Mesothelial cell of epicardium (in vitro differentiated cells): ENCODE data around the gene AMBP. TPM values are rescaled to one million over a fixed set of nuclear protein-coding genes. Genes with fewer than 3 reads are reported as not detected.
"Not testable (repeated sequence)": the region's sequence is repeated elsewhere in the genome, so short reads cannot be mapped to it uniquely, and the experiment has no call there.

Experiments used
- DNase-seq, 2 experiments: peaks; one replicate each; pipeline ENCODE4 v3.0.0; 2021; ENCODE audit warnings: low spot score in 2 of 2; ENCODE audit not compliant: unreplicated experiment in 2 of 2
- H3K27ac Mint-ChIP-seq: 2 replicates; pipeline ENCODE4 v1.8.0; 2021; ENCODE audit warnings: mixed read lengths
- H3K27me3 Mint-ChIP-seq: 2 replicates; pipeline ENCODE4 v1.8.0; 2021; ENCODE audit warnings: low read depth, mixed read lengths
- H3K36me3 Mint-ChIP-seq: 2 replicates; pipeline ENCODE4 v1.8.0; 2021; ENCODE audit warnings: mixed read lengths
- H3K4me1 Mint-ChIP-seq: 2 replicates; pipeline ENCODE4 v1.8.0; 2021; ENCODE audit warnings: mixed read lengths
- H3K4me3 Mint-ChIP-seq: 2 replicates; pipeline ENCODE4 v1.8.0; 2021; ENCODE audit warnings: mild to moderate bottlenecking, moderate library complexity, mixed read lengths
- H3K9me3 Mint-ChIP-seq: 2 replicates; pipeline ENCODE4 v1.8.0; 2021; ENCODE audit warnings: mixed read lengths
- total RNA-seq: library from RNA; stranded (reverse); gene quantifications from 3 replicates; pipeline ENCODE4 v1.2.1, GENCODE V29; 2021
- TF ChIP-seq, protein P1 (sequence below): fragments of 200-600 bp; sonication (generic); IDR thresholded peaks from one replicate; pipeline ENCODE4 v1.5.0; 2021; ENCODE audit warnings: antibody characterized with exemption; ENCODE audit not compliant: unreplicated experiment

AMBP gene
- total RNA-seq, 1 donor from 2014 or later = 0.22 TPM

GRCh38 chr9:114082763-114083412 lies 4.8 kb upstream of the AMBP start:
- TF ChIP-seq, protein P1, sequence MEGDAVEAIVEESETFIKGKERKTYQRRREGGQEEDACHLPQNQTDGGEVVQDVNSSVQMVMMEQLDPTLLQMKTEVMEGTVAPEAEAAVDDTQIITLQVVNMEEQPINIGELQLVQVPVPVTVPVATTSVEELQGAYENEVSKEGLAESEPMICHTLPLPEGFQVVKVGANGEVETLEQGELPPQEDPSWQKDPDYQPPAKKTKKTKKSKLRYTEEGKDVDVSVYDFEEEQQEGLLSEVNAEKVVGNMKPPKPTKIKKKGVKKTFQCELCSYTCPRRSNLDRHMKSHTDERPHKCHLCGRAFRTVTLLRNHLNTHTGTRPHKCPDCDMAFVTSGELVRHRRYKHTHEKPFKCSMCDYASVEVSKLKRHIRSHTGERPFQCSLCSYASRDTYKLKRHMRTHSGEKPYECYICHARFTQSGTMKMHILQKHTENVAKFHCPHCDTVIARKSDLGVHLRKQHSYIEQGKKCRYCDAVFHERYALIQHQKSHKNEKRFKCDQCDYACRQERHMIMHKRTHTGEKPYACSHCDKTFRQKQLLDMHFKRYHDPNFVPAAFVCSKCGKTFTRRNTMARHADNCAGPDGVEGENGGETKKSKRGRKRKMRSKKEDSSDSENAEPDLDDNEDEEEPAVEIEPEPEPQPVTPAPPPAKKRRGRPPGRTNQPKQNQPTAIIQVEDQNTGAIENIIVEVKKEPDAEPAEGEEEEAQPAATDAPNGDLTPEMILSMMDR = peak; percentile 66
- not testable (repeated sequence) for H3K4me1 Mint-ChIP-seq, H3K4me3 Mint-ChIP-seq, H3K27me3 Mint-ChIP-seq, H3K9me3 Mint-ChIP-seq, DNase-seq, H3K36me3 Mint-ChIP-seq, H3K27ac Mint-ChIP-seq

- TF ChIP-seq, protein P1 = peak; percentile 99
- Mint-ChIP-seq H3K9me3 (no peaks in the 10 kb centered on the region), H3K4me3 (no peak overlapping the region), H3K36me3 (no peaks in the 10 kb centered on the region), H3K27ac (no peak overlapping the region), H3K27me3 (peaks cover 10% of the 10 kb centered on the region), H3K4me1 (no peaks in the 10 kb centered on the region)
- peak; percentile 78 to 92 for DNase-seq
Observed at GRCh38 chr9:114082017-114082762, 4.1 kb upstream of the AMBP start.

DNA sequence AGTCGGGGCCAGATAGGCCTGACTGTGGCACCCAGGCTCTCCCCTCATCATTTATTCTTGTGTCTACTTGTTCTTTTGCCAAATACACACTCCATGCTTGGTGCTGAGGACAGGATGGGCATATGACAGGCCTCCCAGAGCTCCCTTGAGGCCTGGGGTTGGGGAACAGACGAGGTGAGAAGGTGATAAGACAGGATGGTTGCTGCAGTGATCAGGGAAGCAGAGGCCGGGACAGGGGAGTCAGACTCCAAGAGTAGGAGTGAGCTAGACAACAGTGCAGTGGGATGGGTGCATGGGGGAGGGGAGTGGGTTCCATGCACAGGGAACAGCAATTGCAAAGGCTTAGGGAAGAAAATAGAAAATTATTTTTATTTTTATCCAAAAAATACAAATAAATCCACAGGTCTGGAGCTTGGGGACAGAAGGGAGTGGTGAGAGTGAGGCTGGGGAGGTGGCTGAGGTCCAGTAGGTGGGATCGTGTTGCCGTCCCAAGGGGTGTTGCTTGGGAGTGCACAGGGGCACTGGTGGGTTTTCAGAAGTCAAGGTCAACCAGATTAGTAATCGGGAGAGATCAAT lies 3.4 kb upstream of the AMBP start:
- no peaks in the 10 kb centered on the region for H3K9me3 Mint-ChIP-seq
- peaks cover 11% of the 10 kb centered on the region for H3K27me3 Mint-ChIP-seq
- peak in 1 of 2 experiments; percentile 16 for DNase-seq
- H3K4me3 Mint-ChIP-seq = no peak overlapping the region
- H3K36me3 Mint-ChIP-seq = no peaks in the 10 kb centered on the region
- TF ChIP-seq, protein P1 = no peak
- H3K27ac Mint-ChIP-seq = no peak overlapping the region
- H3K4me1 Mint-ChIP-seq = no peaks in the 10 kb centered on the region

DNA sequence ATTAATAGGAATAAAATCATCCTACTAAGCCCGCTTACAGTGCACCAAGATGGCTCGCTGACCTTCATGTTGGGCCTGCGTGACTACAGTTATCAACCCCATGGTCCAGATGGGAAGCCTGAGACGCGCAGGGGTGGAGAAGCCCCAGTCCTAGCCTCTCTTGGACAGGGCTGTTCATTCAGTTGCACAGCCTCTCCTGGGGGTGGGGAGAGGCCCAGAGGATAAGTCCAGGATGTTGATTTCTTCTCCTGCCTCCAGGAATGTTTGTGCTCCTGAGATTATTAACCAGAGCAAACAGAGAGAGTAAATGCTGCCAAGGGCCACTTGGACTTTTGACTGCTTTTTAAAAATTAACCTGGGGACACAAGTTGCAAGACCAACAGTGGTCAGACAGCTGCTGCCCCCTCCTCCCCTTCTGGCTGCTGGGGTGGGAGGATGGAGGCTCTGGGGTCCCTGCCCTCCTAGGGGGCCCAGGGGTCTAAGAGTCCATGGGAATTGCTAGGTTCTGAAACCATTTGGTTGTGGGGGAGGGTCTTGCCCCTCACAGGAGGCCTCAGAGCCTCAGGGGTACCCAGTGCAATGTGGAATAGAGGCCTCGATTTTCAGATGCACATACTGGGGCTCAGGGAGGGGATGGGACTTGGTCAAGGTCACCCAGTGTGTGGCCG lies 2.8 kb upstream of the AMBP start:
- TF ChIP-seq, protein P1 = no peak
- Mint-ChIP-seq H3K4me3 (no peak overlapping the region), H3K27ac (no peak overlapping the region), H3K36me3 (no peaks in the 10 kb centered on the region), H3K4me1 (no peaks in the 10 kb centered on the region), H3K9me3 (no peaks in the 10 kb centered on the region), H3K27me3 (peaks cover 16% of the 10 kb centered on the region)
- DNase-seq = no peak

DNA sequence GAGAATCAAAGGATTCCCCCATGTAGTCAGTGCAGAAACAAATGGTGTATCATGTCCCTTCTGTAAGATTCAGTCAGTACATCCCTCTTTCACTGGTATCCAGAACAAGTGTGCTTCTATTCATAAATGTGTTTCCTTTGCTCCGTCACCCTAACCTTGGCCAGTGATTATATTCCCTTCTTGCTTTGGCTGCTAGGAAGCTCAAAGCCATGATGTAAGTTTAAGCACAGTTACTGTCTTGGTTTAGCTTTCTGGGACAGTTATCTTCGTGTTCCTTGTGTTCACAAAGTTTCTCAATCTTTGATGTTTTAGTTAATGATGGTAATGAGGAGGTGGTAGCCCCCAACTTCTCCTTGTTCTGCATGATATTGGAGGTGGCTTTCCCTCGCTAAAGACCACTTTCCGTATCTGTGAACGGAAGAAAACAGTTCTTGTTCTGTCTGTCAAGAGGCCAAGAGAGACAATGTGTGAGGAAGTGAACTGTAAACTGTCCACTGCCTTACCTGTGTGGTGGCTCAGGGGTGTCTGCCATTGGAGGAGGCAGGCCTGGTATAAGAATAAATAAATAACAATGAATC lies 2.2 kb upstream of the AMBP start:
- Mint-ChIP-seq H3K4me1 (no peaks in the 10 kb centered on the region), H3K27ac (no peak overlapping the region), H3K36me3 (no peaks in the 10 kb centered on the region), H3K27me3 (peaks cover 22% of the 10 kb centered on the region), H3K4me3 (no peak overlapping the region), H3K9me3 (no peaks in the 10 kb centered on the region)
- TF ChIP-seq, protein P1 = no peak
- DNase-seq = no peak
